GM18951 (cell line): ENCODE results near the gene CYP27B1.
"Not testable (repeated sequence)": the region's sequence is repeated elsewhere in the genome, so short reads cannot be mapped to it uniquely, and the experiment has no call there.

Experiments
- POLR2A ChIP-seq: IDR thresholded peaks from 4 replicates; pipeline ENCODE4 v1.6.1; 2011; ENCODE audit warnings: mild to moderate bottlenecking; ENCODE audit not compliant: insufficient read length, insufficient read depth; ENCODE audit errors: extremely low read depth
- in situ Hi-C: fragments of 300-500 bp; cut with MboI; formaldehyde crosslinking; loops from one replicate; pipeline ENCODE4 v1.12.0; 2022; ENCODE audit warnings: low sequenced_read_pairs, mixed read lengths, inconsistent platforms; ENCODE audit not compliant: unreplicated experiment

Gene CYP27B1

GRCh38 chr12:57719777-57720605, 46.9 kb downstream of the CYP27B1 start:
- in situ Hi-C loops = no loop called here
- TF ChIP-seq POLR2A = no peak

- no peak for TF ChIP-seq POLR2A
- in situ Hi-C loops = no loop called here
Observed at GRCh38 chr12:57718641-57719528, 48.0 kb downstream of the CYP27B1 start.

GRCh38 chr12:57717846-57718640, 48.8 kb downstream of the CYP27B1 start:
- no peak for TF ChIP-seq POLR2A
- in situ Hi-C loops = no loop called here

GRCh38 chr12:57717131-57717530, 49.7 kb downstream of the CYP27B1 start:
- in situ Hi-C loops = no loop called here
- TF ChIP-seq POLR2A = no peak

- in situ Hi-C loops = no loop called here
- TF ChIP-seq POLR2A = no peak
Observed at GRCh38 chr12:57716305-57716704, 50.6 kb downstream of the CYP27B1 start.

GRCh38 chr12:57715786-57716185, 51.1 kb downstream of the CYP27B1 start:
- in situ Hi-C loops = no loop called here
- no peak for TF ChIP-seq POLR2A

GRCh38 chr12:57715036-57715748, 51.7 kb downstream of the CYP27B1 start:
- in situ Hi-C loops = not testable (repeated sequence)

- in situ Hi-C loops = no loop called here
- TF ChIP-seq POLR2A = no peak
Observed at GRCh38 chr12:57713209-57713608, 53.7 kb downstream of the CYP27B1 start.

GRCh38 chr12:57712701-57713100, 54.2 kb downstream of the CYP27B1 start:
- in situ Hi-C loops = no loop called here
- TF ChIP-seq POLR2A = no peak
